Measurements from ENCODE around the gene HOXD4.

The HOXD4 gene

DNA sequence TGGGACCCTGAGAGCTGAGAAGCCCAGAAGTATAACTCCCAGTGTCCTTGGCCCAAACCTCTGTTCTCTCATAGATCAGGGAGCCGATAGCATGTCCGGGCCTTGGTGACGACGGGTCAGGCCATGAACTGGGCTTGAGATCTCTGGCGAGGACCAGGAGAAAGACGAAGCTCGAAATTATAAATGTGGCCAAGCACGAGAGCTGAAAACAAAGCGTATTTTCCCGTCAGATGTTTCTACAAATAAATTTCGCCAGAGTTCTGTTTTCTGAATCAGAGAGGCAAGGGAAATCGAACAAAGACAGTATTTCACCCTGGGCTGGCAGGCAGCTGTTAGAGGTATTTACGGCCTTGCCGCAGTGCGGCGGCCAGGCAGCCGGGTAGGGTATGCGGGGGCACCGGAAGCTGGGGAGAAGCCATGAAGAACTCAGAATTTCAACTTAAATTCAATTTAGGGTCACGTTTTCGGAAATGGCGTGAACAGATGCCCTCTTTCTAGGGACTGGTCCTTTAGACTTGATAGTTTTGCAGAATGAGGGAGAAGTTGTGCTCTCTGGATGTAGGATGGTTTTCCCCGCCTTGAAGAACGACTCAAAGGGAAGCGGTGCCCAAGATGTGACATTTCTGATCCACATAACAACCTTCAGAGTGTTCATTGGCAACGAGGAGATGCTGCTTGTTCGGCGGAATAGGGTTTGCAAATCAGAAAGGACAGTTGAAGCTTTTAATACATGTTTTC lies 12.3 kb upstream of the HOXD4 start:
- no peak overlapping the region for H3K27ac ChIP-seq (ENCODE audit: low read length)
- no peak overlapping the region for H3K9ac ChIP-seq (ENCODE audit: low read depth, low read length)
- H3K9me3 ChIP-seq (ENCODE audit: insufficient read depth, low read depth, low read length), result no peaks in the 10 kb centered on the region; the same call in 1 of the 2 replicates
- peaks cover 100% of the 10 kb centered on the region for H3K27me3 ChIP-seq (ENCODE audit: insufficient read depth, low read length)
- no peaks in the 10 kb centered on the region for H3K4me1 ChIP-seq (ENCODE audit: insufficient read depth, low read length)
- H3K4me3 ChIP-seq (ENCODE audit: low read length), result no peak overlapping the region
- H3K36me3 ChIP-seq (ENCODE audit: insufficient read depth, low read depth, low read length), result no peaks in the 10 kb centered on the region

DNA sequence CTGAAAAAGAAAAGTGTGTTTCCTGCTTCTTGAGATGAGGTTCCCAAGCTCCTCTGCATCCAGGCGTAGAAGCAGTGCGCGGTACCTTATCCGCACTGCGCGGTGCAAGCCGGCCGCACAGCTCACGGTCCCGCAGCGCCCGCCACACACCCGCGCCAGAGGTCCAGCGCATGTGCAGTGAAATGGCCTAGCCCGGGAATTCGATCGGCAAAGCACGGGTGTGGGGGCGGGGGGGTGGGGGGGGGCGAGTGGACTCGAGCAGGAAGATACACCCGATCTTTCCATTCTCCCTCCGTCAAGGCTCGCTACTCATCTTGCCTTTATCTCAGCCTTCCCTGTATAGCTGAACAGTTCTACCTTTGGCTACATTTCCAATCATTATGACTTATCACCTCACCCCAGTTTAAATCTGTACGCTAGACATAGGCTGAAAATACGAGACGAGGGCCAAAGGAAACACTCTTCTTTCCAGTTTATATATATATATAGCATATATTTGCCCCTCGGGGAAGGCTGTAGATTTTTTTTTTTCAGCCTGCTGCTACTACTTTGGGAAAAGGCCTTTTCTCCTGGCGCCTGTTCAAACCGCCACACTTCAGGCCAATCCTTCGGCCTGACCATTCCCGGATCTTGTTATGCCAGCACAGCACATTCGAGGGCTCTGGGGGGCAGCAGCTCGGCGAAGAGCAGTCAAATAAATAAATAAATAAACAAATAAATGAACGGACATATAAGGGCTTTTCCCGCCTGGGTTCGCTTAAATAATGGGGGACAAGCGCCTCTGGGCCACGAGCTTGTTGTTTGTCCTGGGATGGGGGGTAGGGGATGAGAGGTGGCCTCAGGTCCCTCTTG lies 11.5 kb upstream of the HOXD4 start:
- Histone ChIP-seq H3K27ac (ENCODE audit: low read length) (no peak overlapping the region), H3K9ac (ENCODE audit: low read depth, low read length) (no peak overlapping the region), H3K9me3 (ENCODE audit: insufficient read depth, low read depth, low read length) (no peaks in the 10 kb centered on the region; the same call in 1 of the 2 replicates), H3K27me3 (ENCODE audit: insufficient read depth, low read length) (peaks cover 100% of the 10 kb centered on the region), H3K36me3 (ENCODE audit: insufficient read depth, low read depth, low read length) (no peaks in the 10 kb centered on the region), H3K4me1 (ENCODE audit: insufficient read depth, low read length) (no peaks in the 10 kb centered on the region), H3K4me3 (ENCODE audit: low read length) (peak overlapping the region; percentile 69; the same call in 1 of the 2 replicates)

- no peaks in the 10 kb centered on the region for H3K36me3 ChIP-seq (ENCODE audit: insufficient read depth, low read depth, low read length)
- no peak overlapping the region for H3K27ac ChIP-seq (ENCODE audit: low read length)
- H3K4me1 ChIP-seq (ENCODE audit: insufficient read depth, low read length), result no peaks in the 10 kb centered on the region
- peaks cover 100% of the 10 kb centered on the region for H3K27me3 ChIP-seq (ENCODE audit: insufficient read depth, low read length)
- no peaks in the 10 kb centered on the region; the same call in 1 of the 2 replicates for H3K9me3 ChIP-seq (ENCODE audit: insufficient read depth, low read depth, low read length)
- H3K9ac ChIP-seq (ENCODE audit: low read depth, low read length), result no peak overlapping the region
- peak overlapping the region; percentile 69 for H3K4me3 ChIP-seq (ENCODE audit: low read length)
Measured at GRCh38 chr2:176140513-176141317, 10.6 kb upstream of the HOXD4 start.

DNA sequence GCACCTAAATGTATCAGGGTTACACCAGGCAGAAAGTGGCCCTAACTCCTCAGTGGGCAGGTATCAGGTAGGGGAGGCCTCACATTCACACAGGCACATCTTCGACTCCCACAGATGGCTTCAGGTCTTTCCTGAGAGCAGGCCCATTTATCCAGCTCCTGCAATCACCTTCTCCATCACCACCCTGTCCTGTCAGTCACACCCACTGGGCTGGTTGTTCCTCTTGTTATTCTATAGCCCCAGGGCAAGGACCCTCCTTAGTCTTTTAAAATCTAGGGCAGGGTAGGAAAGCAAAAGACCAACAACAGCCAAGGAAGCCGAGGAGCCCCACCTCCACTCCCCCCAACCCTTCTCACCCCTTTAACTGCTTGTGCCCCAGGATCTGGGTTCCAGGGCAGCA lies 9.1 kb upstream of the HOXD4 start:
- no peaks in the 10 kb centered on the region for H3K4me1 ChIP-seq (ENCODE audit: insufficient read depth, low read length)

DNA sequence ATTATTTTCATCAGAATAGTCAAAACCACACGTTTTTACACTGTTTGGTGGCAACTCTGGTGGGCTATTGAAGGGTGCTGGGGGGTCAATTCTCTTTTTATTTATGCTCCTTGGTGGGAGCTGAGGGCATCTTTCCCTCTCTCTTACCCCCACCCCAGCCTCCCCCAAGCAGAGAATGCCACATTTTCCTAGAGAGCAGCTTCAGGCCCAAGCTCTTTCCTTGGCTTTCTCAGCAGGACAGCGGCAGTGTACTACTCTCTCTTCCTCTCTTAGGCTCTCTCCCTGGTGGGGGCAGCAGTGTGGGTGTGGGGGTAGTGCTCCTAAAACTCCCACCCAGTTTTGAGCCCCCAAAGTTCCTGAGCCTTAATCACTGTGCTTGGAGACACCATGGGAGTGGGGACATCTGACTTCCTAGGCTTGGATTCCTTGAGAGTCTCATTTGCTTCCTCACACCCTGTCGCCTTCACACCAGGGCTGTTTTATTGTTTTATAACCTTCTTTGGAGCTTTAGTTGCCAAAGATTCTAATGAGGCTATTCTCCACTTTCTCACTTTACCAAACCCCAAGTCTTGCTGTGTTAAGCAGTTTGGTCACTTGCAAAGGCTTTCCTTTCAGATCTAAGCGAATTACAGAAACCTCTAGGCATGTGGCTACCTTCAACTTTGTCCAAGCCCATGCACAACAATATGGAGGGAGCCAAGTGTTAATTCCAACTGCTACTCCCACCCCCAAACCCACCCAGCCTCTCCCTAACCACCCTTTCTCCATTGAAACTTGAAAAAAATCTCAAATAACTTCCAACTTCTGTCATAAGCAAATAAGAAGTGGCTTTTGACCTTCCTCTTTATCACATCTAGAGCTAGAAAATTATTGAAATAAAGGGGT lies 6.0 kb upstream of the HOXD4 start:
- no peaks in the 10 kb centered on the region for H3K4me1 ChIP-seq (ENCODE audit: insufficient read depth, low read length)
- no peaks in the 10 kb centered on the region; the same call in 1 of the 2 replicates for H3K9me3 ChIP-seq (ENCODE audit: insufficient read depth, low read depth, low read length)
- H3K27ac ChIP-seq (ENCODE audit: low read length), result no peak overlapping the region
- H3K27me3 ChIP-seq (ENCODE audit: insufficient read depth, low read length), result peaks cover 100% of the 10 kb centered on the region
- H3K4me3 ChIP-seq (ENCODE audit: low read length), result no peak overlapping the region
- no peaks in the 10 kb centered on the region for H3K36me3 ChIP-seq (ENCODE audit: insufficient read depth, low read depth, low read length)
- H3K9ac ChIP-seq (ENCODE audit: low read depth, low read length), result no peak overlapping the region

More for the DNA sequence above, 9.1 kb upstream of the HOXD4 start:
- Histone ChIP-seq H3K4me3 (ENCODE audit: low read length) (no peak overlapping the region), H3K27ac (ENCODE audit: low read length) (no peak overlapping the region), H3K36me3 (ENCODE audit: insufficient read depth, low read depth, low read length) (no peaks in the 10 kb centered on the region), H3K9ac (ENCODE audit: low read depth, low read length) (no peak overlapping the region), H3K27me3 (ENCODE audit: insufficient read depth, low read length) (peaks cover 100% of the 10 kb centered on the region), H3K9me3 (ENCODE audit: insufficient read depth, low read depth, low read length) (no peaks in the 10 kb centered on the region; the same call in 1 of the 2 replicates)

- H3K27me3 ChIP-seq (ENCODE audit: insufficient read depth, low read length), result peaks cover 100% of the 10 kb centered on the region
- no peak overlapping the region for H3K27ac ChIP-seq (ENCODE audit: low read length)
- no peak overlapping the region for H3K9ac ChIP-seq (ENCODE audit: low read depth, low read length)
- H3K4me3 ChIP-seq (ENCODE audit: low read length), result no peak overlapping the region
- no peaks in the 10 kb centered on the region for H3K4me1 ChIP-seq (ENCODE audit: insufficient read depth, low read length)
- H3K9me3 ChIP-seq (ENCODE audit: insufficient read depth, low read depth, low read length), result no peaks in the 10 kb centered on the region; the same call in 1 of the 2 replicates
- H3K36me3 ChIP-seq (ENCODE audit: insufficient read depth, low read depth, low read length), result no peaks in the 10 kb centered on the region
Measured at GRCh38 chr2:176146101-176146500, 5.2 kb upstream of the HOXD4 start.

DNA sequence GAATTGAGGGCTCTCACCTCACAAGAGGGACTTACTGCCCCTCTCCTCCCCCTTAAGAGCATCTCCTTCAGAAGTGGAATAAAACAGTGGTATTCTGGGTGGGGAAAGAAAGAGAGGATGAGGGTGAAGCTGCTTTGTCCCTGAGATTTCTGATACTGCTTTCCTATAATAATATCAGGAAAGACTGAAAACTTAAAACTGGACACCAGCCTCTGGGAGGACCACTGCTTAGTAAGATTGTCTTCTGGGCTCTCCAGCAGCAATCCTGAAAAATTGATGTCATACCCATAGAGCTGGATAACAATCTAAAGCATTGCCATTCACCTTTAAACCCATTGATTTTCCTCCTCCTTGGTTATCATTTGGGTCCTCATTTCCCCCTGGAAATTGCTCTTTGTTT lies 4.7 kb upstream of the HOXD4 start:
- peaks cover 100% of the 10 kb centered on the region for H3K27me3 ChIP-seq (ENCODE audit: insufficient read depth, low read length)
- H3K4me3 ChIP-seq (ENCODE audit: low read length), result no peak overlapping the region
- H3K4me1 ChIP-seq (ENCODE audit: insufficient read depth, low read length), result no peaks in the 10 kb centered on the region
- no peaks in the 10 kb centered on the region for H3K36me3 ChIP-seq (ENCODE audit: insufficient read depth, low read depth, low read length)
- H3K9ac ChIP-seq (ENCODE audit: low read depth, low read length), result no peak overlapping the region
- H3K27ac ChIP-seq (ENCODE audit: low read length), result no peak overlapping the region
- no peaks in the 10 kb centered on the region; the same call in 1 of the 2 replicates for H3K9me3 ChIP-seq (ENCODE audit: insufficient read depth, low read depth, low read length)

DNA sequence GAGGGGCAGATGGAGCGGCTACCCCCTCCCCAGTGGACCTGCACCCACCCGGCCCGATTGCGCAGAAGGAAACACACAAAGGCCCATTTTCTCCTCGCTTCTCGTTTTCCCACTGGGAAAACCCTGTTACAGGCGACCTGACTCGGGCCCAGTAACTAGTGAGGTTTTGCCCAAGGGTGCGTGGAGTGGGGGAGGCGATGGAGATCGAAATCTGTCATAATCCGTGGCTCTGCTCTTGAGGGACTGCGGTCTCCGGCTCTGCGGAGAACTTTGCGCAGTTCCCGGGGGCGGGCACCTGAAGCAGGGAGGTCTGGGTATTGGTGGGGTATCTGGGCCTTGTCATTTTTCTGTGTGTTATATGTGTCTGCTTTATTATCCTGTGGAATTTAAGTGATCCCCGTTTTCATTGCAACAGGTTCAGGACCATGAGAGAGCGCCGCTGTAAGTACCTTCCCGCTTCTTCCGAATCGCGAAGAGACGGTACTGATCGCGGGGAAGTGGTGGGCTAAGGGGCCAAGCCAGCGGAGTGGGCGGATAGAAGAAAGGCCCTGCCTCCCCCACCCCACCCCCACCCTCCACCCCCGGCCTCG lies 4.0 kb upstream of the HOXD4 start:
- H3K27me3 ChIP-seq (ENCODE audit: insufficient read depth, low read length), result peaks cover 100% of the 10 kb centered on the region
- no peak overlapping the region for H3K9ac ChIP-seq (ENCODE audit: low read depth, low read length)
- H3K4me3 ChIP-seq (ENCODE audit: low read length), result no peak overlapping the region

GRCh38 chr2:176147800-176148496 lies 3.4 kb upstream of the HOXD4 start:
- Histone ChIP-seq H3K36me3 (ENCODE audit: insufficient read depth, low read depth, low read length) (no peaks in the 10 kb centered on the region), H3K27ac (ENCODE audit: low read length) (no peak overlapping the region), H3K9ac (ENCODE audit: low read depth, low read length) (no peak overlapping the region), H3K9me3 (ENCODE audit: insufficient read depth, low read depth, low read length) (no peaks in the 10 kb centered on the region; the same call in 1 of the 2 replicates), H3K4me1 (ENCODE audit: insufficient read depth, low read length) (no peaks in the 10 kb centered on the region), H3K27me3 (ENCODE audit: insufficient read depth, low read length) (peaks cover 100% of the 10 kb centered on the region), H3K4me3 (ENCODE audit: low read length) (no peak overlapping the region)

More for the DNA sequence above, 4.0 kb upstream of the HOXD4 start:
- Histone ChIP-seq H3K4me1 (ENCODE audit: insufficient read depth, low read length) (no peaks in the 10 kb centered on the region), H3K9me3 (ENCODE audit: insufficient read depth, low read depth, low read length) (no peaks in the 10 kb centered on the region; the same call in 1 of the 2 replicates), H3K27ac (ENCODE audit: low read length) (no peak overlapping the region), H3K36me3 (ENCODE audit: insufficient read depth, low read depth, low read length) (no peaks in the 10 kb centered on the region)

DNA sequence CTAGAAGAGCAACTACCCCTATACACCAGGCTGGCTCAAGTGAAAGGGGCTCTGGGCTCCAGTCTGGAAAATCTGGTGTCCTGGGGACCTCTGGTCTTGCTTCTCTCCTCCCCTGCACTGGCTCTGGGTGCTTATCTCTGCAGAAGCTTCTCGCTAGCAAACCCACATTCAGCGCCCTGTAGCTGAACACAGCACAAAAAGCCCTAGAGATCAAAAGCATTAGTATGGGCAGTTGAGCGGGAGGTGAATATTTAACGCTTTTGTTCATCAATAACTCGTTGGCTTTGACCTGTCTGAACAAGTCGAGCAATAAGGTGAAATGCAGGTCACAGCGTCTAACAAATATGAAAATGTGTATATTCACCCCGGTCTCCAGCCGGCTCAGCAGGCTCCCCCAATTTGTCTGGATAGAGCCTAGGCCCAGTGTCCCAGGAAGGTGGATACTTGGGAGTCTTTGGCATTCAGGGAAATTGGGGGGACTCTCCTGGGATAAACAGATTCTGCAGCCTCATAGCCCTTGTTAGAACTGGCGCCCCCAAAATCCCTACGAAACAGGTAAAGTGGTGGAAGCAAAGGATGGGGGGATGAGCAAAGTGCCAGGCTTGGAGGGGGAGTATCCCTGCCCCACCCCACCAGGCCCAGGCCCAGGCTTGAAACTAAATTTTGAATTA lies 2.5 kb upstream of the HOXD4 start:
- Histone ChIP-seq H3K4me1 (ENCODE audit: insufficient read depth, low read length) (no peaks in the 10 kb centered on the region), H3K9me3 (ENCODE audit: insufficient read depth, low read depth, low read length) (no peaks in the 10 kb centered on the region; the same call in 1 of the 2 replicates), H3K27ac (ENCODE audit: low read length) (no peak overlapping the region), H3K9ac (ENCODE audit: low read depth, low read length) (no peak overlapping the region), H3K27me3 (ENCODE audit: insufficient read depth, low read length) (peaks cover 100% of the 10 kb centered on the region), H3K4me3 (ENCODE audit: low read length) (no peak overlapping the region), H3K36me3 (ENCODE audit: insufficient read depth, low read depth, low read length) (no peaks in the 10 kb centered on the region)
